HG03159 (cell line): Measurements from ENCODE around the gene FLT1.

Experiments
- ATAC-seq: cut with Tn5 transposase; IDR thresholded peaks from one replicate; pipeline ENCODE4 v1.9.1; 2021; ENCODE audit warnings: mild to moderate bottlenecking, moderate library complexity; ENCODE audit not compliant: unreplicated experiment

Gene FLT1

DNA sequence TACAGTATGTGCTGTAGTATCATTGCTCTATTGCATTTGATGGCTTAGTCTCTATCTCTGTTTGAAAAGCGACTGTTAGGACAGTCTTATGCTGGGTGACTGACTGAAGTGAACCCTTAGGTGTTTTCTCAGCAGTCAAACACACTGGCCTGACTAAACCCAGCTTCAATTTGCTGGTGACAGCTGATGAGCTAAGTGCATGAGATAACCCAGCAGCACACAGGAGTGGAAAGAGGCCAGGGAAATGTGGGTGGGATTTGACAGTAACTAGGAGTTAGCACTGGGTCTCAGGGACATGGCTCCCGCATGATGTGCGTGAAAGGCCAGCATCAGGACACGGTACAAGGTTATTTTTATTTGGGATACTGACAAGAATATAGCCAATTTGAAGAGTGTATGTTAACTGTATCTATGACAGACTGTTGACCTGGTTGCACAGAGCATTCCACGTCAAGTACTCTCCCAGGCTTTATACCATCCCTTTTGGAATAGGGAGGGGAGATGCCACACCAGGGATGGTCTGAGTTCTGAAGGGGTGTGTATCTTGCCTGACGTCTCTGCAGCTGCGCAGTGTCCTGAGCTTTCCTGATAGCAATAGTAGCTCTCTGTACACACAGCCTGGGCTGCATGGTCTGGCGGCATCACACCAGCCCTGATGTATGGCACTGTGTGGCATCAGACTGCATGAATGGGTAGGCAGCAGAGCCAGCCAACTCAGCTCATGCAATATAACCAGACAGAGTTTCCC lies 144.8 kb downstream of the FLT1 start:
- no peak for ATAC-seq

DNA sequence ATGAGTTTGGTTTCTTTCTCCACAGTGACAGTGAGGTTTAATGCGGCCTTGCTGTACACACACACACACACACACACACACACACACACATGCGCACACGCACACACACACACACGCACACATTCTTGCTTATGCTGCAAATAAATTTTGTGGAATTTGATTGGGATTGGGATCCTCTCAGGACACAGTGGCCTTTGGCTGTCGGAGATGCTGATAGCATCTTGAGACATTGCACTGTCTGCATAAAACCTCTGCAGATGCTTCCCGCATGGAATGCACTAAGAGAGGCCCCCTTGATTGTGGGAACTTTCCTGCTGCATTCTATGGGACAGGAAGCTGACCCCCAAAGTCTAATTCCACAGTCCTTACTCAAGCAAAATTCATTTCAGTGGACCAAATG lies 145.6 kb downstream of the FLT1 start:
- ATAC-seq: no peak

DNA sequence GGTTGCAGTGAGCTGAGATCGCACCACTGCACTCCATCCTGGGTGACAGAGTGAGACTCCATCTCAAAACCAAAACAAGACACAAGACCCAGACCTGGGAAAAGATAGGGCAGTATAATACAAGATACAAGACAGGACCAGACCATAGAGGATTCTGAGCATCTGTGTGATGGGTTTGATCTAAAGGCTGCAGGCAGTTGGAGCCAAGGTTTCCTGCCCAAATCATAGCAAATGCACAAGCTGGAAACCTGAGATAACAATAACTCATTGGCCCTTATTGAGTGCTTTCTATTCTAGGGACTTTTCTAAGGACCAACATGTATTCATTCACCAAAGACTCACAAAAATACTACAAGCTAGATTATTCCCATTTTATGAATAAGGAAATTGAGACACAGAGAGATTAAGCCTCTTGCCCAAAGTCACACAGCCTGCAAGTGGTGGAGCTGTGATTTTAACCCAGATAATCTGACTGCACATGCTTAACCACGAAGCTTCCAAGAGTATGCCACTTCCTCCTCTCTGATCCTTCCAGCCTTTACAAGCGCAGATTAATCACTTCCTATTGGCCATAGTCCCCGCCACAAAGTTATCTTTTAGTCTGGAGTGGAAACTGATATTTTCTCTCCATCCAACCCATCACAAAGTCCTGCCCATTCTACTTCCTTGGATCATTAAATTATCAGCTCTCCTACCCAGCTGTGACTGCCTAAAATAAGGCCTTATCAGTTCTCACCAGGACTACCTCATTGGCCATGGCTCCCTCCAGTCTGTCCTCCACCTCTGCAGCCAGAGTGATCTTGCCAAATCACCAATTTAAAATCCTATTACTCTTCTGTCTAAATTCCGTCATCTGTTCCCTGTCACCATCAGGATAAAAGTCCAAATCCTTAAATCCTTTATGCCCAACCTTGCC lies 147.2 kb downstream of the FLT1 start:
- no peak for ATAC-seq

DNA sequence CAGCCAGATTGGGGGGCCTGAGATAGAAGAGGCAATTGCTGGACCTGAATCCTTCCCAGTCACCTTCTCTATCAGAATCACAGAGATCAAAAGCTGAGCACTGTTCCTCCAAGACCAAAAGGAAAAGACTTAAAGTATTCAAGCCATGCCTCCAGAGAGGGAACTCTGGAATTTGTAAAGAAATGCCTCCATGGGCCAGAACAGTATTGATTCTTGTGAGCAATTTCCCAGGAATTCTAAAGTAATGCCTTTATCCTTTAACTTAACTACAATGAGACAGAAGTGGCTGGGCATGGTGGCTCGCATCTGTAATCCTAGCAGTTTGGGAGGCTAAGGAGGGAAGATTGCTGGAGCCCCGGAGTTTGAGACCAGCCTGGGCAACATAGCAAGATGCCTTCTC lies 148.8 kb downstream of the FLT1 start:
- no peak for ATAC-seq

DNA sequence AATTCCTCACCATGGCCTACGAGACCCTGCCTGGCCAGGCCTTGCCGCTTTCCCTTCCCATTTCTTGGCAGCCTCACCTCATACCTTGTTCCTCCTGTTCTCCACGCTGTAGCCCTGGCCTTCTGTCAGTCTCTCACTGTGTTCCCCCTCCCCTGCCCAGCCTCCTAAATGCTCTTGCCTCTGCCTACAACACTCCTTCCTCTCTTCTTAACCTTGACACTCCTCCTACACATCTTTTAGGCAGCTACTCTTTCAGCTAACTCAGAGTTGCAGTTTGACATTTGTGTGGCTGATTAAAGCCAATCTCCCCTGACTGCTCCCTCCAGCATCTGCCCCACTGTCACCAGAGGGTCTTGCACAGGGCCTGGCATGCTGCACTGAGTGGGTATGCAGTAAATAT lies 150.8 kb downstream of the FLT1 start:
- no peak for ATAC-seq

DNA sequence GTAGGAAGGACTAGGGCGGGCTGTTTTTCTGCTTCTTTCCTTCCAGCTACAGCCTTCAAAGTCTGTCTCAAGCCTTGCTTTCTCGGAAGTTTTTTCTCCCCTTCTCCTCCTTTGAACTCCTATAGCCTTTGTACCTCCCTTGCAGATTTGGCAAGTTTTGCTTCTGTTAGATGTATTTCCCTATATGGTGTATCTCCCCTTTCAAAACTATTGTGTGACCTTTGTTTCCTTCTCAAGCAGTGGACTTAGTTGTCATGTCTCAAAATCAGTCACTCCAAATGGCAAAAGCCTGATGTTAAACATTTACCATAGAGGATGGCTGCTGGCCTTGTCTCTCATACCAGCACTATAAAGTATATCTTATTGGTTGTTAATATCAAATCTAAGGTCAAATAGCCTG lies 152.7 kb downstream of the FLT1 start:
- ATAC-seq: no peak

DNA sequence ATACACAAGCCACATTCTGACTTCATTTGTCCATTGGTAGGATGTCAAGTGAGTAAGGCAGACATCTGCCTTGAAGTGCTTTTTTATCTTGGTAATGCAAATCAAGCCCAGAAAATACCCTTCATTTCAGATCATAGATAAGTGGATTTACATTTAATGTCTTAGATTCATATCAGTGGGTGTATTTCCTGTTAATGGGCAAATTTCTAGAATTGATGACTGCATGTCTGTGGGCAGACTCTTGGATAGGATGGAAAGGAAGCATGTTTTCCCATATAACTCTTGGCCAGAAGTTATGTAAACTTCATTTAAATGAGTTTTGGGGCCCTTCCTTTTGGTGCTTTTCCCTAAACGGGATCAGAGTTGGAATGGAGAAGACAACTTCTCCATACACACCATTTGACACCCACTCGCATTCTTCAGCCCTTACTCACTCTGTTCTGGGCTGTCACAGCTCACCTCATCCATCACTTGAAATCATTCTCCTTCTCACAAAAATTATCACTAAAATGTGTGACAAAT lies 154.6 kb downstream of the FLT1 start:
- no peak for ATAC-seq

DNA sequence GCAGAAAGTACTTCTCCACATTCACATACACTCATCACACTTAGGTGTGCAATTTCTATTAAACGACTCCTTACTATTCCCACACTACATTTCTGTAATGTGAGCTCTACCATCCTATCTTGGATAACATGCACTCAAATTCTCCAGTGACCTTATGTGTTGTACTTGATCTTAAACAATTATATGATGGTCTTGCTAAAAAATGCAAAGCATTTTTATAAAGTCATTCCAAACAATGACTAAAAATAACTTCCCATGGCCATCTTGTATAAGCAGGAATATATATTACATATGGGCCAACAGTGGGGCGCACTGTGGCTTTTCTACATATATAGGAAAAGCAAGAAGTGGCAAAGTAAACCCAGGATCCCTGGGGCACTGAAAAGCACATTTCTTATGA lies 155.5 kb downstream of the FLT1 start:
- ATAC-seq: no peak

DNA sequence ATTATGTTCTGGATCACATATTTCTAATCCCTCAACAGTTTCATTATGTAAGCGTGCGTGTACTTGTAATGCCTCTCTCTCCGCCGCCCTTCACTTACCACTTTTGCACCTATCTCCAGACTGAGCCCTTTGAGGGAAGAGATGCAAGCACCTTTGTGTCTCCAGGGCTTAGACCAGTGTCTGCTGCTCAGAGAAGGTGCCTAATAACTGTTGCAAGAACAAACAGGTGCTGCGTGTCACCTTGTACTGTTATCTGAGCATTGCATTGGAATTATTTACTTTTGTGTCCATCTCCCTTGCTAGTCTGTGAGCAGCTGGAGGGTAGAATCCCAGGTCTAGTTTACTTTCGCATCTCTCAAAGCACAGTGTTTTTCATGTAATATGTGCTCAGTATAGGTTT lies 156.2 kb downstream of the FLT1 start:
- no peak for ATAC-seq

DNA sequence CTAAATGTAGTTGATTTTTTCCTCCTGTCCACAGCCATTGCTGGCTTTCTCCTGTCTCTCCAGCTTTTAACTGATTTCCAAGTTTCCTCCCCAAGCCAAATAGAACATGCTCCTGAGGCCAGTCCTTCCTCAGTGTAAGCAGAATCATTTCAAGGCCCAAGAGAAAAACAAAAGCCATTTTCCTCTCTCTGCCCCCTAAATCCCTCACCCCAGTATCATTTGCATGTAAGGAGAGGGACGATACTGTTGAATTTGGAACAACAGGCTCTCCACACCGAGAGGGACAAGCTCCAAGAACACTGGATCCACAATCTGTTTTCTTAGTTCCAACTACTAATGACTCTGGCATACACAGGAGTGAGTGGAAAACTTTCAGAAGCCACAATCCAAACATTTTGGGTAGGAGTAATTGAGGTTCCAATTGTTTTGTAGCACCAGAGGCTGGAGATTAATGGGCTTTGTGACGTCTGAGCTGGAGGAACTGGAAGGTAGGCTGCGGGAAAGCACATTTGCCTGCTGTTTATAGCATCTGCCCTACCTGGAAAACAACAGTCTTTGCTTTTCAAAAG lies 156.8 kb downstream of the FLT1 start:
- no peak for ATAC-seq

DNA sequence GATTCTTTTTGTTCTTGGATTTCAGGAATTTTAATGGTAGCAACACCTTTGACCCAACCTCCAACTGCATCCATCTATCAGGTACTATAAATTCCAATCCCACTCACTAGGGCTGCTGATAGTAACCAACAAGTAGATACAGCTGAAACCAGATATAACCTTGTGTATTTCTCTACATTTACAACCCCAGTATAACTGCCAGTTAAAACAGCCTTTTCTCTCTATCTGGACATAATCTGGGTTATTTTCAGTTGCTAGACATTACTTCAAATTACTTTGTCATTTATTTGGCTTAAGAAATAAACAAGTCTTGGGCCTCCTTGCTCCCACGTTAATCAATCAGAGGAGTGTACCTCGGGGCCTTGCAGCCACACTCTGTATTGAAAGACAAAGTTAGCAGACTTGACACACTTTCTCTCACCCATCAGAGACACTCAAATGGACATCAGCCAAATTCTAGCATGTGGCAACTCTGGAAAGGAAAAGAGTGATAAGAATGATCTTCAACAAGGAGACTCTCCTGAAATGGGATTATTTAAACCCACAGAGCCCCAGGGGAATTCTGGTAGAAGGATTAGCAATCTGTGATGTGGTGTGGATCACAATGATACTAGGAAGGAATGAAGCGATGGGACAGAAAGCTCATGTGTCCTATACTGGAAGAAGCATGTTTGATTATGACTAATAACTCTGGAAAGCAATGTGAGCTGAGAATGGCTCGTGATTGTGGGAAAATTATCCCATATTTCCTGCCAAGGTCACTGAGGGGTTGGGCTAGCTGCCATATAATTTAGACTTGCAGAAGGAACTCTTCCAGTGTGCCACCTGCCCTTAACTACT lies 157.5 kb downstream of the FLT1 start:
- ATAC-seq: no peak

DNA sequence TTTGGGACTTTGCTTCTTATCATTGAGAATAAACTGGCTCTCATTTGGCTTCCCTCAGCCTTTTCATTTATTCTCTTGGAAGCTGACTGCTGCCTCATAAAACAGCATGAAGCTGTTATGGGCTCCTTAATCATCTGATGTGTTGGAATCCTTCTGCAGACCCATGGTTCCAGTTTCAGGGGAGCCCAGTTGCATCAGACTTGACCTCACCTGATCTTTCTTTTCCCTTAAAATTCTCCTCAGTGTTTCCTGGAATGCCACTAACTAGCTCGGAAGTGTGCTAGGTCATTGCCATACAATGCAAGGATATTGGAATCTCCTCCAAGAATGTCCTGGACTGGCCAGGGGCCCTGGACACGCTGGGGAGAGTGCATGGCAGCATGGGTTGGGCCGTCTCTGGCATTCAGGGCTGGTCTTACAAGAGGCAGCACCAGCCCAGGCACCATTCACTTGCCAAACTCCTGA lies 158.7 kb downstream of the FLT1 start:
- no peak for ATAC-seq

DNA sequence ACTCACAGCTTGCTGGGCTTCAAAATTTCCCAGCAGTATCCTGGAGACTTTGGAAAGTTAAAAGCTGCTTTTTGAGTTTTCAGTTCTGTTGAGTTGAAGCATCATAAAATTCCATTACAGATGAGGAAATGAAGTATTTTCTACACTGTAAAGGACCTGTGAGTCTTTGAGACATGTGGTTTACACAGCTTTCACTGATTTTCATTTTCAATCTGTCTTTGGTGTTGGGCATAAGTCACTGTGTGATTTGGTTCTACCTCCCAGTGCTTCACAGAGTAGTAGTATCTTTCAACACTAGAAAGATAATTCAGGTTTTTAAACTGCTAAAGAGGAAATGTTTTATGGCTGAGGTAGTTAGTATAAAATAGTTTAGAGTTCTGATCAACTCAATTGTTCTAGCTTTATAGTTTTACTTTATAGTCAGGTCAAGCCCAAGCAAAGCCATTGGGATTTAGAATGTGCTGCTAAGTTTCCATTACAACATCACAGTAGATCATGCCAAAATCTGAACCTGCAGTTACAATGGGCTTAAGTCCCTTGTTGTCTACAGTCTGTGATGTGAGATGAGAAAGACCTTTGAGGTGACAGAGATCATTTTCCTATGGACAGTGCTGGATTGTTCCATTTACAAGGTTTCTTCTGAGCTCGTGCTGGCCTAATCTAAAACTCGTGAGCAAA lies 161.6 kb downstream of the FLT1 start:
- ATAC-seq: no peak

DNA sequence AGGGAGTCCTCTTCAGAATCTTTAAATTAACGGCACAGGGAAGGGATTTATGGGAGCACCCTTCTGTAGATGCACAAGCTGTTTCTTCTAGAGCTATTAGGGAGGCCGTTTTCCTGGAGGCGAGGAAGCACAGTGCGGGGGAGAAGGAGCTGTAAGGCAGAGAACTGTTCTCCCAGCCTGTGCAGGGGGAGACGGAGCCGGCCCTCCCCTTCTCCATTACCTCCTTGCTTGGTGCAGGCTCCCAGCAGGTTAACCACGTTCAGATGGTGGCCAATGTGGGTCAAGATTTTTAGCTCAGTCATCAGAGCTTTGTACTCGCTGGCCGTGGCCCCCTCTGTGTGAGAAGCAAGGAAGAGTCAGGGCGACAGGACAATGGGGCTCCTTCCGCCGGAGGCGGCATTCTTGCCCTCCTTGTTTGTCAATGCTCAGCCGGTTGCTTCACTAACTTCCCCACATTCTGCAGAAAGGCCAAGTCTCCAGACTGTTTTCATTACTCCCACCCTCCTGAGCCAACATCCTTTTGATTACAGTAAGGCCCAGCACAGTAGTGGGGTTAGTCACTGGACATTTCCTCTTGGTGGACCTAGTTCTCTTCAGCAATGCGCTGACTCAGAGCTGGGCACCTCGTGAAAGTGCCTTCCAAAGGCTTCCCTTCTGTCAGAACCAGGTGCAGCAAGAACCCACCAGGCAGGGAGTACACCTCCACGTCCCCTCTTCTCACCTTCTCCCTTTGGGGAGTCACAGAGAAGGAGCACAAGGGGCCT lies 165.4 kb downstream of the FLT1 start:
- no peak for ATAC-seq

DNA sequence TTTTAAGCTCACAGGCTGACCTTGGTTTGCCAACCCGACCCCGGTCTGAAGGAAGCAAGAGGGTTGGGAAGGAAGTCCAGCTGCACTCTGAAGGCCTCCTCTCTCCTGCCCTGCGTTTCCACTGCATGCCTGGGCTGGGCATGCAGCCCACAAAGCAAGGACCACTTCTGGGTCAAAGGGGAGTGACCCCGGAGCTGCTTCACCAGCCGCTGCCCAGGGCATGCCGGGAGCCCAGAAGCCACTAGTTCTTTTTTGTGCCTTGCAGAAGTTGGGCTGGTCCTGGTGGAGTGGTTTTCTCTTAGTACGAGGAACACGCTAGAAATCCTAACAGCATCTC lies 166.7 kb downstream of the FLT1 start:
- no peak for ATAC-seq

DNA sequence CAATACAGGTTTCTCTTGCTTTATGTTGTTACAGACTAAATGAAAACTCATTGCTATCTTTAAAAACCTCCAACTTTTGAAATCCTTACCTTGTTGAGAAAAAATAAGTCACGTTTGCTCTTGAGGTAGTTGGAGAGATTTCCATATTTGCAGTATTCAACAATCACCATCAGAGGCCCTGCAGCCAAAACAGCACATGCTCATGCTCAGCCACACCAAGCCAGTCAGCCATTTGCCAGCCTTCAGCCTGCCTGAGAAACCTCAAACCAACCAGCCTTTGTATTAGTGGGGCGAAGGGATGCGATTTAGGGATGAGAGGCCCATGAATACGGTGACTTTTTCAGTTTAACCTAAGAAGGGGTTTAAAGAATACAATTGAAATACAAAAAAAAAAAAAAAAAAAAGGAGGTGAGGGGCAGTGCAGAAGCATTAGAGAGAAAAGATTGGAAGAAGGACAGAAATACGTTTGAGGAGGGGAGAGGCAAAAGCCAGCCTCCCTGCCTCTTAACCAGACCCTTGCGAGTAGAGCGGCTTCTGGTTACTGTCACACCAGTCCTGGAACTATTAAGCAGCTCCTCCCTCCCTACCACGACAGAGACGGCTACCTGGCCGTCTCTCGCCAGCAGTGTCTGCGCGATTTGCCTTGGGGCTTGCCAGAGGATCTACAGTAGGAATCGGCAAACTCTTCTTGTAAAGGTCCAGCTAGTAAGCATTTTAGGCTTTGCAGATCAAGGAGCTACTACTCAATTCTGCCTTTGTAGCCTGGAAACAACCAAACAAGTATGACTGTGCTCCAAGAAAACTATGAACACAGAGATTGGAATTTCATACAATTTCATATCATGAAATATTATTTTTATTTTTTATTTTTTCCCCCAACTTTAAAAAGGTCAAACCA lies 167.3 kb downstream of the FLT1 start:
- ATAC-seq: no peak

DNA sequence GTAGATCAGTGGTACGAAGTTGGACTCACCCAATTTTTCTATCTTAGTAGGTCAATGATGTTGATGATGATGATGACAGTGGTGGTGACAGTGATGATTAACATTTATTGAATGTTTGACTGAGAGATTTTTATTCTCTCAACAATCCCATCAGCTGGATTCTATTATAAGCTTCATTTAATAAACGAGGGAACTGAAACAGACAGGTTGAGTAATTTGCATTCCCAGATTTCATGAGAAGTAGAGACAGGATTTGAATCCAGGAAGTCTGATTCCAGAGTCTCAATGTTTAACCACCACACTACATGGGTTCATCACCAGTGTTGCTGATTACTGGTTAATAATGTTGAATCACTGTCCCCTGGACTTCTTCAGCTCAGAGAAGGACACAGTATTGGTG lies 168.9 kb downstream of the FLT1 start:
- no peak for ATAC-seq

DNA sequence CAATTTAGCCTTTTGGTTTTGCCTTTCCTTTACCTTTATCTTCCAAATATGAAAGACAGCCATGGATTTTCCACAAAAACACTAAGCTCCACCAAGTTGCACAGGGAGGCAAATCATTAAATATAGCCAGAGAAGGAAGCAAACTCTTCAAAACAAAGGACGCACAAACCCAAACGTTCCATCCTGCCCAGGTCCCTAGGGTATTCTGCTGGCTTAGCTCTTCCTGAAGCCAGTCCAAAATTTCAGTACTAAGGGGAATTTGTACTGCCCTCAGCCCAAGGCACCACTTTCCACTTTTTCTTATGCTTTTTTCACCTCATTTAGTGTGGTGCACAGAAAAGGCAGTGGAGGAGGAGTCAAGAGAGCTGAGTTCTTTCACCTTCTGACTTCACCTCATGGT lies 169.9 kb downstream of the FLT1 start:
- ATAC-seq: no peak
